Measurements from ENCODE around the gene OR2S2.
"Not testable (repeated sequence)": the region's sequence is repeated elsewhere in the genome, so short reads cannot be mapped to it uniquely, and the experiment has no call there.

DNA sequence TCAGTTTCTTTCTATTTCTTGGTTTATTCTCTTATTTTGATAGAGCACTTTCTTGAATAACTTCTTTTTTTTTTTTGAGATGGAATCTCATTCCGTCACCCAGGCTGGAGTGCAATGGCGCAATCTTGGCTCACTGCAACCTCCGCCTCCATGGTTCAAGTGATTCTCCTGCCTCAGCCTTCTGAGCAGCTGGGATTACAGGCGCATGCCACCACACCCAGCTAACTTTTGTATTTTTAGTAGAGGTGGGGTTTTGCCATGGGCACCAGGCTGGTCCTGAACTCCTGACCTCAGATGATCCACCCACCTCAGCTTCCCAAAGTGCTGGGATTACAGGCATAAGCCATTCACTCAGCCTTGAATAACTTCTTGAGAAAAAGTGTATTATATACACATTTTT lies 39.1 kb upstream of the OR2S2 start:
- TF ChIP-seq, protein P1, sequence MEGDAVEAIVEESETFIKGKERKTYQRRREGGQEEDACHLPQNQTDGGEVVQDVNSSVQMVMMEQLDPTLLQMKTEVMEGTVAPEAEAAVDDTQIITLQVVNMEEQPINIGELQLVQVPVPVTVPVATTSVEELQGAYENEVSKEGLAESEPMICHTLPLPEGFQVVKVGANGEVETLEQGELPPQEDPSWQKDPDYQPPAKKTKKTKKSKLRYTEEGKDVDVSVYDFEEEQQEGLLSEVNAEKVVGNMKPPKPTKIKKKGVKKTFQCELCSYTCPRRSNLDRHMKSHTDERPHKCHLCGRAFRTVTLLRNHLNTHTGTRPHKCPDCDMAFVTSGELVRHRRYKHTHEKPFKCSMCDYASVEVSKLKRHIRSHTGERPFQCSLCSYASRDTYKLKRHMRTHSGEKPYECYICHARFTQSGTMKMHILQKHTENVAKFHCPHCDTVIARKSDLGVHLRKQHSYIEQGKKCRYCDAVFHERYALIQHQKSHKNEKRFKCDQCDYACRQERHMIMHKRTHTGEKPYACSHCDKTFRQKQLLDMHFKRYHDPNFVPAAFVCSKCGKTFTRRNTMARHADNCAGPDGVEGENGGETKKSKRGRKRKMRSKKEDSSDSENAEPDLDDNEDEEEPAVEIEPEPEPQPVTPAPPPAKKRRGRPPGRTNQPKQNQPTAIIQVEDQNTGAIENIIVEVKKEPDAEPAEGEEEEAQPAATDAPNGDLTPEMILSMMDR (IDR thresholded peaks at IDR 0.05): not testable (repeated sequence)
- TF ChIP-seq POLR2A (IDR thresholded peaks at IDR 0.05): not testable (repeated sequence)

Data from stomach (tissue), 4 donors.